Measurements from ENCODE around the gene PELI3. TPM values are rescaled to one million over a fixed set of nuclear protein-coding genes. Genes with fewer than 3 reads are reported as not detected.
"Not testable (repeated sequence)": the region's sequence is repeated elsewhere in the genome, so short reads cannot be mapped to it uniquely, and the experiment has no call there.

Gene PELI3
- total RNA-seq, 2 donors from 2014 or later: 12.7 to 20.7 TPM

- H3K4me3 ChIP-seq: no peak overlapping the region
- H3K4me1 ChIP-seq: no peaks in the 10 kb centered on the region
- no peak for TF ChIP-seq CTCF (IDR thresholded peaks at IDR 0.05)
- no peak for DNase-seq (ENCODE audit: low spot score)
- H3K36me3 ChIP-seq: no peaks in the 10 kb centered on the region
- H3K9me3 ChIP-seq: no peaks in the 10 kb centered on the region
- H3K27ac ChIP-seq: no peak overlapping the region
- H3K27me3 ChIP-seq: no peaks in the 10 kb centered on the region
Measured at GRCh38 chr11:66454828-66455227, 11.9 kb upstream of the PELI3 start.

- H3K27me3 ChIP-seq: no peaks in the 10 kb centered on the region
- H3K36me3 ChIP-seq: no peaks in the 10 kb centered on the region
- no peak for TF ChIP-seq CTCF (IDR thresholded peaks at IDR 0.05)
- H3K4me3 ChIP-seq: no peak overlapping the region
- H3K9me3 ChIP-seq: no peaks in the 10 kb centered on the region
- H3K27ac ChIP-seq: no peak overlapping the region
- no peaks in the 10 kb centered on the region for H3K4me1 ChIP-seq
- DNase-seq (ENCODE audit: low spot score): no peak
Measured at GRCh38 chr11:66457826-66458225, 8.9 kb upstream of the PELI3 start.

GRCh38 chr11:66459138-66459778 is 7.4 kb upstream of the PELI3 start:
- Histone ChIP-seq H3K36me3 (no peaks in the 10 kb centered on the region), H3K4me1 (no peaks in the 10 kb centered on the region), H3K9me3 (no peaks in the 10 kb centered on the region), H3K27ac (no peak overlapping the region), H3K27me3 (no peaks in the 10 kb centered on the region), H3K4me3 (no peak overlapping the region)
- TF ChIP-seq CTCF (IDR thresholded peaks at IDR 0.05): no peak
- DNase-seq (ENCODE audit: low spot score): no peak

- DNase-seq (ENCODE audit: low spot score): no peak
- Histone ChIP-seq H3K9me3 (no peaks in the 10 kb centered on the region), H3K36me3 (no peaks in the 10 kb centered on the region), H3K27ac (no peak overlapping the region), H3K4me1 (peaks cover 0 to 12% of the 10 kb centered on the region in 2 donors), H3K4me3 (no peak overlapping the region), H3K27me3 (no peaks in the 10 kb centered on the region)
- TF ChIP-seq CTCF (IDR thresholded peaks at IDR 0.05): no peak
Measured at GRCh38 chr11:66462010-66462409, 4.7 kb upstream of the PELI3 start.

GRCh38 chr11:66462911-66463310 is 3.8 kb upstream of the PELI3 start:
- no peak for TF ChIP-seq CTCF (IDR thresholded peaks at IDR 0.05)
- Histone ChIP-seq H3K4me1 (peaks cover 0 to 19% of the 10 kb centered on the region in 2 donors), H3K27me3 (no peaks in the 10 kb centered on the region), H3K4me3 (no peak overlapping the region), H3K36me3 (no peaks in the 10 kb centered on the region), H3K9me3 (no peaks in the 10 kb centered on the region), H3K27ac (no peak overlapping the region)
- DNase-seq (ENCODE audit: low spot score): no peak

GRCh38 chr11:66464116-66464515 is 2.6 kb upstream of the PELI3 start:
- peaks cover 0 to 23% of the 10 kb centered on the region in 2 donors for H3K4me1 ChIP-seq
- H3K4me3 ChIP-seq; H3K27ac ChIP-seq; H3K27me3 ChIP-seq; H3K36me3 ChIP-seq; DNase-seq (ENCODE audit: low spot score); H3K9me3 ChIP-seq: not testable (repeated sequence)
